Stimulated activated CD4-positive, alpha-beta T cell treated with anti-CD3 and anti-CD28 coated beads, TNF-alpha, amount 100 ng/mL, for 1 hour (primary cell): Measurements from ENCODE around the gene EPC1.

ENCODE experiments used
- DNase-seq, 3 donors: peaks; one replicate each; pipeline ENCODE4 v3.0.0-alpha.2; 2020; ENCODE audit warnings: low read depth in 3 of 3, low spot score in 1 of 3

The EPC1 gene

DNA sequence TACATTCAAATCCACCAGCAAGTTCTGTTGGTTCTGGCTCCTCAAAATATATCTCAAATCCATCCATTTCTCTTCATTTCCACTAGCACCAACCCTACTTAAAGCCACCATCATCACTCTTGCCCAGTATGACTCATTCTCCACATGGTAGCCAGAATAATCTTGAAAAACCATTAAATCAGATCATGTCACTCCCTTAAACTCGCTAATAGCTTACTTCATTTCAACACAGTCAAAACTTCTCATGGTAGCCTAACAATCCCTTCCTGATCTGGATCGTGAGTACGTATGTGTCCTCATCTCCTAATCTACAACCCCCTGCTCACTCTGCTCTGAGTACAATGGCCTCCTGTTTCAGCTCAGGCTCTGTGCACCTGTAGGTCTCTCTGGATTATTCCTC, 8.7 kb downstream of the EPC1 start:
- DNase-seq = no peak

GRCh38 chr10:32337350-32337749, 9.6 kb downstream of the EPC1 start:
- no peak for DNase-seq

- DNase-seq = no peak
Measured at GRCh38 chr10:32333849-32334248, 13.1 kb downstream of the EPC1 start.

DNA sequence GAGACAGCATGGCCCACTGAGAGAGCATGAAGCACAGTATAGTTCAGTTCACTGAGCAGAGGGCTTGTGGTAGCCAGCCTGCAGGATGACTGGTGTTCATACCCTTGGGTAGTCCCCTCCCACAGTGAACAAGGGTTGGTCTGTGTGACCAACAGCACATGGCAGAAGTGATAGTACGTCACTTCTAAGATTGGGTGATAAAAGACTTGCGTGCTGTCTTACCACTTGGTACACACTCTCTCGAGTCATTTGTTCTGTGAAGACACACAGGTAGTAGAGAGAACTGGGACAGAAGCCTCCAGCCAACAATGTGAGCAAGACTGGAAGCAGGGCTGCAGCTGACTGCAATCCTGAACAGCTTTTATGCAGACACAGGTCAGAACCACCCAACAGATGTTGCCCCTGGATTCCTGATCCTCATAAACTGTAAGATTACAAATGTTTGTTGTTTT, 14.6 kb downstream of the EPC1 start:
- peak; percentile 27 to 42 (median 31) for DNase-seq

DNA sequence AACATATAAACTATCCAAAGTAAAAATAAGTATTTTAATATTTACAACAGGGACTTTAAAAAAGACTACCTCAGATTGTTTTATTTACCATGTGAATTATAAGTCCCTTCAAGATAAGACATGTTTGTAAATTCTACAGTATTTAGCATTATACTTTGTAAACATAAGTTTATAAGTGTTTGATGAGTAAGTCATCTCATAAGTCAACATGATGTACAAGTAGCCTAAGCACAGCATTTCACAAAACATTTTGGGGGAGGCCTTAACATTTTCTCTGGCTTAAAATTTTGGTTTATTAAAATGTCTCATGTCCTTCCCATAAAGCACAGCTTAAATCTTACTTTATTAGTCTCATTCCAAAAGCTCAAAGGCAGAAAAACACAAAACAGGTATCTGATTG, 15.4 kb downstream of the EPC1 start:
- DNase-seq = no peak

GRCh38 chr10:32330214-32330613, 16.7 kb downstream of the EPC1 start:
- DNase-seq = no peak

GRCh38 chr10:32329061-32329460, 17.9 kb downstream of the EPC1 start:
- no peak for DNase-seq

- DNase-seq = no peak
Measured at GRCh38 chr10:32328499-32328898, 18.5 kb downstream of the EPC1 start.

DNA sequence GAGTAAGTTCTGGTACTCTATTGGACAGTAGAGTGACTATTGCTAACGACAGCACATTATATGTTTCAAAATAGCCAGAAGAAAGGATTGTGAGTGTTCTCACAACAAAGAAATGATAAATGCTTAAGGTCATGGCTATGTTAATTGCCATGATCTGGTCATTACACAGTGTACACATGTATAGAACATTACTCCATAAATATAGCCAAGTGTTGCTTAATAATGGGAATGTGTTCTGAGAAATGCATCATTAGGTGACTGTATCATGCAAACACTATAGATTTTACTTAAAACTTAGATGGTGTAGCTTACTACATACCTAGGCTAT, 19.6 kb downstream of the EPC1 start:
- no peak for DNase-seq

- DNase-seq = no peak
Measured at GRCh38 chr10:32326680-32327363, 20.1 kb downstream of the EPC1 start.

DNA sequence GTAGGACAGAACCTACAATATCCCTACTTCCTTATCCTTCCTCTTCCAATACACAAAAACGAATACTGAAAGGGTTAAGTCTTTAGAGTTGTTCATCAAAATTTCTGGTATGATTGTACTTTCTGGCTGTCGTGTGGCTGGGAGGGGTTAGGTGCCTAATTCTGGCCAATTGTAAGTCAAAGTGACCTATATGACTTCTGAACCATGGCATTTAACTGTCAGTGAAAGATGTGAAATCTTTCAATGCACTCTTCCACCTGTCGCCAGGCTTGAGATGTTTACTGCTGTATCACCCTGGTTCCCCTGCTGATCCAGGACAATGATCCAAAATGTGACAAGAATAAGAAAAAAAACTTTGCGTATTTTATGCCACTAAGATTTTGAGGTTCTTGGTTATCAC, 20.8 kb downstream of the EPC1 start:
- no peak for DNase-seq

DNA sequence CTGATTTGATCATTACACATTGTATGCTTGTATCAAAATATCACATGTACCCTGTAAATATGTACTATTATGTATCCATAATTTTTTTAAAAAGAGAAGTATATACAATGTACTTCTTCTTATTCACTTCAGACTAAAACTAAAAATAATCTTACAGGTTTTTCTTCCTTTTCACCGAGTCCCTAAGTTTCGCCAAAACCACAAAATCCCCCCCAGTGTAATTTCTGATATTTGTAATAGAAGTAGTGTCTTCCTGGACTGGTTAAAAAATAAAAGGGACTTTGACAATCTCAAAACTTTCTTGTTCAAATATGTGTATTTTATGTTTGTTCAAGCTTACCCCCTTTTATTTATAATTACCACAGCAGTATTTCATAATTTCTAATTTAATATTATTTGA, 23.9 kb downstream of the EPC1 start:
- no peak for DNase-seq

GRCh38 chr10:32321016-32321631, 25.8 kb downstream of the EPC1 start:
- no peak for DNase-seq

- no peak for DNase-seq
Measured at GRCh38 chr10:32318476-32318896, 28.5 kb downstream of the EPC1 start.

DNA sequence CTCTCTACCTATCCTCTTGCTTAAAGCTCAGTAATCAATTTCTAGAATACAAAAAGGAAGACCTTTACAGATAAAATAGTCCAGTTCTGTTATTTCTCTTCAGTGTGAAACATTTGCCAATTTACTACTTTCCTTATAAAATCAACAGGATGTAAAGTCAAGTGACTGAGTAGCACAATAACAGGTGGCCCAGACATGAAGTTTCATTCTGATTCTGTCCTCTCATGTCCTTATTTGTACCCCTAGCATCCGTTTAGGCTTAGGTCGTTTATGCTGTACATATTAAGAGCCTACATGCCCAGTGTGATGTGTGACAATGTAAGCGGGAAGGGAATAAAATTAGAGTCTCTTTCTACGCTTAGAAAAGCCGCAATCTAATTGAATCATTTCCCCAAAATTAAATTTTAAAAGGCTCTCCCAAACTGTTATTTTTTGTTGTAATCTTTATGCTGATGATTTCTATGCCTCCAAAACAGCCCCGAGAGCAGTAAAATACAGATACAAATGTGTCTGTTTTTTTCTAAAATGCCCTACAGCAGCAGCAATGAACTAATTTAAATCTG, 29.1 kb downstream of the EPC1 start:
- no peak for DNase-seq

GRCh38 chr10:32315424-32315823, 31.5 kb downstream of the EPC1 start:
- DNase-seq = no peak

GRCh38 chr10:32314588-32314987, 32.4 kb downstream of the EPC1 start:
- DNase-seq = no peak

- no peak for DNase-seq
Measured at GRCh38 chr10:32308027-32308603, 38.8 kb downstream of the EPC1 start.

DNA sequence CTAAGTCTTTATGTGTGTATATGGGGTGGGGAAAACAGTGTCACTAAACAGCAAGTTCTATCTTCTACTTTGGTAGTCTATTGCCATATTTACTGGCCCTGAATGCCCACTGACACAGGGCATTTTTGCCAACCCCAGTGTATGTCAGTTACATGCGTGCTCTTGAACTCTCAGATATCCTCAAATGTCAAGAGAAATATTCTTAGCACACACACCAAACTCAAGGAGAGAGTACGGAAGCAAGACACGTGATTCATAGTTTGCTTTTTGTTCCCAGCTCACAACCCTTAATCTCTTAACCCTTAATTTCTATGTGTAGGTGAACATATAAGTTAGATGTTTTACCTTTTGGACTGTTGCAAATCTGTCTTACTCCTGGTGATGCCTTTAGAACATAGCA, 39.3 kb downstream of the EPC1 start:
- DNase-seq = no peak

- DNase-seq = no peak
Measured at GRCh38 chr10:32299354-32299980, 47.5 kb downstream of the EPC1 start.

- no peak for DNase-seq
Measured at GRCh38 chr10:32298075-32298812, 48.7 kb downstream of the EPC1 start.
